HCT116 (cell line): ENCODE results near the gene MAN2B1. TPM values are rescaled to one million over a fixed set of nuclear protein-coding genes. Genes with fewer than 3 reads are reported as not detected.

ENCODE experiments used
- ATAC-seq: fragments of 200-7000 bp; cut with Tn5 transposase; 2 replicates; pipeline ENCODE4 v1.9.1; 2020; ENCODE audit warnings: mild to moderate bottlenecking, moderate library complexity
- BruUV-seq: library from RNA; stranded (reverse); fragments of 400-500 nt; replicated peaks from 2 replicates; lab custom pipeline; 2021; lab: Mats Ljungman, UMichigan
- CTCF ChIA-PET: fragments of 300-600 bp; sonication (Branson Sonifier 250); formaldehyde crosslinking; loops from one replicate; lab custom pipeline; 2021; ENCODE audit warnings: antibody characterized with exemption; lab: Charles Lee
- POLR2A ChIA-PET: fragments of 300-600, 350-600 bp; sonication (Branson Sonifier 250); formaldehyde crosslinking; loops from one replicate; lab custom pipeline; 2021; ENCODE audit warnings: antibody characterized with exemption; lab: Charles Lee
- RAD21 ChIA-PET, 2 experiments: fragments of 300-600 bp; sonication (Branson Sonifier 250); formaldehyde crosslinking; loops; one replicate each; lab custom pipeline; 2023; ENCODE audit warnings: low total read pairs in 2 of 2; ENCODE audit not compliant: uncharacterized antibody in 2 of 2, unreplicated experiment in 2 of 2, low non-redundant PET in 1 of 2; lab: Charles Lee
- DNase-seq: peaks from one replicate; pipeline ENCODE4 v3.0.0-alpha.2; 2010; ENCODE audit warnings: low read depth, low spot score
- H2AFZ ChIP-seq: fragments of 200-600 bp; shearing (Covaris generic), sonication (generic); 2 replicates; pipeline ENCODE4 v1.6.1; 2017; ENCODE audit warnings: low read depth, mixed run types, mixed read lengths, antibody characterized with exemption, low read length; ENCODE audit not compliant: poor library complexity, severe bottlenecking
- H3K27ac ChIP-seq: 2 replicates; pipeline ENCODE4 v1.5.1; 2012; ENCODE audit warnings: low read depth, low read length
- H3K27me3 ChIP-seq: fragments of 200-600 bp; sonication (generic); 2 replicates; pipeline ENCODE4 v1.6.1; 2016; ENCODE audit warnings: mixed run types, low read length, mixed read lengths; ENCODE audit not compliant: insufficient read depth
- H3K36me3 ChIP-seq, 2 experiments: fragments of 200-500 bp in 1 of 2; fragments of 200-600 bp in 1 of 2; sonication (Bioruptor generic) in 1 of 2; sonication (generic) in 1 of 2; 2 replicates each; pipeline versions ENCODE4 v1.5.1 to v1.6.1; 2014 to 2016; ENCODE audit warnings: low read length in 2 of 2, inconsistent platforms in 1 of 2, mixed read lengths in 1 of 2, mixed run types in 1 of 2; ENCODE audit not compliant: insufficient read depth in 2 of 2, control insufficient read depth in 1 of 2
- H3K4me1 ChIP-seq, 2 experiments: fragments of 200-600 bp in 1 of 2; sonication (generic) in 1 of 2; 2 replicates each; pipeline versions ENCODE4 v1.5.1 to v1.6.1; 2012 to 2017; ENCODE audit warnings: low read length in 2 of 2, inconsistent platforms in 1 of 2, mild to moderate bottlenecking in 1 of 2, mixed read lengths in 1 of 2, mixed run types in 1 of 2, moderate library complexity in 1 of 2; ENCODE audit not compliant: insufficient read depth in 2 of 2, control insufficient read depth in 1 of 2
- H3K4me2 ChIP-seq: fragments of 200-600 bp; sonication (generic); 2 replicates; pipeline ENCODE4 v1.6.1; 2017; ENCODE audit warnings: mixed run types, low read length, mixed read lengths
- H3K4me3 ChIP-seq, 2 experiments: fragments of 200-600 bp in 1 of 2; sonication (generic) in 1 of 2; replicated peaks in 1 of 2; 2 replicates each; pipeline ENCODE4 v1.5.1; 2011 to 2016; ENCODE audit warnings: low read length in 2 of 2, control low read depth in 1 of 2, low read depth in 1 of 2, mild to moderate bottlenecking in 1 of 2, mixed read lengths in 1 of 2, mixed run types in 1 of 2
- H3K79me2 ChIP-seq: fragments of 200-600 bp; sonication (generic); 2 replicates; pipeline ENCODE4 v1.6.1; 2017; ENCODE audit warnings: mild to moderate bottlenecking, mixed run types, low read length, moderate library complexity, mixed read lengths; ENCODE audit not compliant: insufficient read depth
- H3K9ac ChIP-seq: fragments of 200-600 bp; sonication (generic); 2 replicates; pipeline ENCODE4 v1.6.1; 2016; ENCODE audit warnings: low read length, mixed read lengths
- H3K9me2 ChIP-seq: fragments of 200-600 bp; sonication (generic), shearing (Covaris generic); 2 replicates; pipeline ENCODE4 v1.6.1; 2017; ENCODE audit warnings: mixed run types, mild to moderate bottlenecking, moderate library complexity; ENCODE audit not compliant: insufficient read depth
- H3K9me3 ChIP-seq, 2 experiments: fragments of 200-500 bp in 1 of 2; fragments of 200-600 bp in 1 of 2; sonication (Bioruptor generic) in 1 of 2; sonication (generic) in 1 of 2; 2 replicates each; pipeline ENCODE4 v1.6.1; 2014 to 2017; ENCODE audit warnings: low read length in 2 of 2, mixed read lengths in 2 of 2, inconsistent platforms in 1 of 2, low read depth in 1 of 2, mild to moderate bottlenecking in 1 of 2, mixed run types in 1 of 2, moderate library complexity in 1 of 2; ENCODE audit not compliant: control insufficient read depth in 1 of 2, insufficient read depth in 1 of 2
- H4K20me1 ChIP-seq: fragments of 200-600 bp; sonication (generic), shearing (Covaris generic); 2 replicates; pipeline ENCODE4 v1.6.1; 2017; ENCODE audit warnings: mixed run types, mild to moderate bottlenecking, moderate library complexity; ENCODE audit not compliant: insufficient read depth
- CBX3 ChIP-seq: IDR thresholded peaks from 2 replicates; pipeline ENCODE4 v1.6.1; 2012; ENCODE audit warnings: low read depth
- FOSL1 ChIP-seq: IDR thresholded peaks from 2 replicates; pipeline ENCODE4 v1.6.1; 2012; ENCODE audit warnings: low read depth
- POLR2AphosphoS5 ChIP-seq: IDR thresholded peaks from 2 replicates; pipeline ENCODE4 v1.6.1; 2011; ENCODE audit warnings: mild to moderate bottlenecking, low read depth, low read length, moderate library complexity
- RAD21 ChIP-seq: IDR thresholded peaks from 2 replicates; pipeline ENCODE4 v1.6.1; 2012; ENCODE audit warnings: low read depth, mild to moderate bottlenecking
- REST ChIP-seq: IDR thresholded peaks from 2 replicates; pipeline ENCODE4 v1.6.1; 2012; ENCODE audit warnings: low read depth
- SRF ChIP-seq: IDR thresholded peaks from 2 replicates; pipeline ENCODE4 v1.6.1; 2012; ENCODE audit warnings: low read depth
- TCF7L2 ChIP-seq: IDR thresholded peaks from 2 replicates; pipeline ENCODE4 v1.7.0; 2011; ENCODE audit warnings: borderline replicate concordance, inconsistent platforms; ENCODE audit not compliant: insufficient read depth, insufficient read length; ENCODE audit errors: extremely low read depth
- ZFX ChIP-seq: fragments of 450-650 bp; IDR thresholded peaks from 2 replicates; pipeline ENCODE4 v1.6.1; 2017
- ZNF274 ChIP-seq: fragments of 200-500 bp; sonication (Bioruptor generic); IDR thresholded peaks from 2 replicates; pipeline ENCODE4 v1.6.1; 2014; ENCODE audit warnings: mild to moderate bottlenecking, low read depth, low read length, inconsistent platforms
- intact Hi-C: fragments of 100-400 bp; cut with micrococcal nuclease; formaldehyde crosslinking; loops from 2 replicates; pipeline ENCODE4 v1.10.0; 2022
- total RNA-seq: library from RNA; stranded (reverse); gene quantifications from one replicate; pipeline ENCODE4 v1.2.1, GENCODE V29; 2021; ENCODE audit not compliant: unreplicated experiment

Gene MAN2B1
- total RNA-seq, 1 experiment from 2014 or later = 48.3 TPM

- H3K9me2 ChIP-seq = no peaks in the 10 kb centered on the region
- ChIA-PET POLR2A (no interaction called here), RAD21 (no interaction called here), CTCF (interaction anchor here (1.0 to 1.7 kb wide), 2 partner anchors 12 to 120 kb away, joined by 4 to 7 read pairs; no protein-coding TSS in a partner anchor)
- no peaks in the 10 kb centered on the region for H3K9me3 ChIP-seq
- BruUV-seq = no TSS peak
- H3K4me3 ChIP-seq = no peak overlapping the region
- H3K36me3 ChIP-seq = peaks cover 25 to 58% of the 10 kb centered on the region in 2 experiments; a peak in 3 of 4 replicates
- TF ChIP-seq ZNF274 (no peak), POLR2AphosphoS5 (no peak), SRF (no peak), TCF7L2 (no peak), RAD21 (no peak), FOSL1 (no peak), CBX3 (no peak), REST (no peak), ZFX (no peak)
- H3K79me2 ChIP-seq = peaks cover 29% of the 10 kb centered on the region
- H2AFZ ChIP-seq = no peak overlapping the region
- intact Hi-C loops = loop anchor here (2.0 kb wide), 1 partner anchor 121 kb away; no protein-coding TSS in a partner anchor
- no peak overlapping the region for H3K4me2 ChIP-seq
- no peak overlapping the region for H3K9ac ChIP-seq
- H3K27me3 ChIP-seq = no peaks in the 10 kb centered on the region
- no peak for ATAC-seq
- H3K4me1 ChIP-seq = peaks cover 5 to 13% of the 10 kb centered on the region in 2 experiments; a peak in 3 of 4 replicates
- no peak for DNase-seq
- H3K27ac ChIP-seq = no peak overlapping the region
- H4K20me1 ChIP-seq = no peaks in the 10 kb centered on the region
Observed at GRCh38 chr19:12675940-12676339, 9.4 kb upstream of the MAN2B1 start.
